ENCODE results near the gene CCDC85B. TPM values are rescaled to one million over a fixed set of nuclear protein-coding genes. Genes with fewer than 3 reads are reported as not detected.

The CCDC85B gene
- total RNA-seq, 2 donors from 2014 or later, result 49.8 to 54.5 TPM

DNA sequence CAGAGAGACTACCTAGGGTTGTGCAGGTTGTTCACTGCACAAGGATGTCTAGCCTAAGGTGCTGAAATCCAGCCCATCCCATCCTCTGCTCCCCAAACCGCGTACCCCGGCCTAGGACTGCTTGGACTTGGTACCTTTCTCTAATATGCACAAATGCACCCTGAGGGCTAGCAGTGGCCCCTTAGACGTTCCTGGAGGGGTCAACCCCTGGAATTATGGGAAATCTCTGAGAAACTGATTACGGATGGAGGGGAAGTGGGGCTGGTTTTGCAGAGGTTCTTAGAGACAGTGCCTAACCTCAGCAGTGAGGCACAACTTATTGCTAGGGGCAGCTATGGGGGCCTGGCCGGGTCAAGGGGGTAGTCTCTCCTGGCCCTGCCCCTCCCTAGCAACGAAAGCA lies 25.9 kb downstream of the CCDC85B start:
- 73 to 86% methylated on average over 6 to 7 of the region's 7 CpGs for WGBS, 2 donors
- H3K4me3 ChIP-seq, result no peak overlapping the region

DNA sequence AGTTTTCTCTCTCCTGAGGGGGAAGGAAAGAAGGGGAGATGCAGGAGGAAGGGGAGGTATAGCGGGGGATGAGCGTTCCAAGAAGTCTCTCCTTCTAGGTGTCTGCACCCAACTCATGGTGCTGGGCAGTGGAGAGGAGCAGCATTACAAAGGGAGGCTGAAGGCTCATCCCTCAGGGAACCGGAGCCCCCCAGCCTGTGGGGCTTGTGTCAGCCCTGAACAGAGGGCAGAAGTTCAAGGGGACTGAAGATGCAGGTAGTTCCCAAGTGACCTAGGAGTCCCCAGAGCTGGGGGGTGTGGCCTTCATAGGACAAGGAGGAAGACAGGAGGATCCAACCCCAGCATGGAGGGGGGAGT lies 26.6 kb downstream of the CCDC85B start:
- Histone ChIP-seq H3K27me3 (no peaks in the 10 kb centered on the region), H3K36me3 (replicated peaks in 1 of 2; ENCODE audit: insufficient read depth in 1 of 2, low read depth in 2 of 2) (no peaks in the 10 kb centered on the region), H3K9me3 (no peaks in the 10 kb centered on the region), H3K27ac (no peak overlapping the region), H3K4me1 (peaks cover 49% of the 10 kb centered on the region), H3K4me3 (no peak overlapping the region)
- no peak for DNase-seq
- 90 to 97% methylated on average over 3 of the region's 3 CpGs for WGBS, 2 donors
- no peak for TF ChIP-seq POLR2A (IDR thresholded peaks at IDR 0.05)
- TF ChIP-seq, protein P1, sequence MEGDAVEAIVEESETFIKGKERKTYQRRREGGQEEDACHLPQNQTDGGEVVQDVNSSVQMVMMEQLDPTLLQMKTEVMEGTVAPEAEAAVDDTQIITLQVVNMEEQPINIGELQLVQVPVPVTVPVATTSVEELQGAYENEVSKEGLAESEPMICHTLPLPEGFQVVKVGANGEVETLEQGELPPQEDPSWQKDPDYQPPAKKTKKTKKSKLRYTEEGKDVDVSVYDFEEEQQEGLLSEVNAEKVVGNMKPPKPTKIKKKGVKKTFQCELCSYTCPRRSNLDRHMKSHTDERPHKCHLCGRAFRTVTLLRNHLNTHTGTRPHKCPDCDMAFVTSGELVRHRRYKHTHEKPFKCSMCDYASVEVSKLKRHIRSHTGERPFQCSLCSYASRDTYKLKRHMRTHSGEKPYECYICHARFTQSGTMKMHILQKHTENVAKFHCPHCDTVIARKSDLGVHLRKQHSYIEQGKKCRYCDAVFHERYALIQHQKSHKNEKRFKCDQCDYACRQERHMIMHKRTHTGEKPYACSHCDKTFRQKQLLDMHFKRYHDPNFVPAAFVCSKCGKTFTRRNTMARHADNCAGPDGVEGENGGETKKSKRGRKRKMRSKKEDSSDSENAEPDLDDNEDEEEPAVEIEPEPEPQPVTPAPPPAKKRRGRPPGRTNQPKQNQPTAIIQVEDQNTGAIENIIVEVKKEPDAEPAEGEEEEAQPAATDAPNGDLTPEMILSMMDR (IDR thresholded peaks at IDR 0.05), result no peak
- intact Hi-C loops (cut with DNase I), result no loop called here
- no peak for ATAC-seq

More for the DNA sequence above, 25.9 kb downstream of the CCDC85B start:
- H3K36me3 ChIP-seq (replicated peaks in 1 of 2; ENCODE audit: insufficient read depth in 1 of 2, low read depth in 2 of 2), result no peaks in the 10 kb centered on the region
- H3K4me1 ChIP-seq, result peaks cover 49% of the 10 kb centered on the region
- H3K9me3 ChIP-seq, result no peaks in the 10 kb centered on the region
- intact Hi-C loops (cut with DNase I), result no loop called here
- H3K27me3 ChIP-seq, result no peaks in the 10 kb centered on the region
- H3K27ac ChIP-seq, result peak overlapping the region in 3 of 4 donors; percentile 34 to 62 (median 61)
- TF ChIP-seq POLR2A (IDR thresholded peaks at IDR 0.05), result no peak
- TF ChIP-seq, protein P1 (IDR thresholded peaks at IDR 0.05), result no peak
- DNase-seq, result no peak
- ATAC-seq, result no peak

DNA sequence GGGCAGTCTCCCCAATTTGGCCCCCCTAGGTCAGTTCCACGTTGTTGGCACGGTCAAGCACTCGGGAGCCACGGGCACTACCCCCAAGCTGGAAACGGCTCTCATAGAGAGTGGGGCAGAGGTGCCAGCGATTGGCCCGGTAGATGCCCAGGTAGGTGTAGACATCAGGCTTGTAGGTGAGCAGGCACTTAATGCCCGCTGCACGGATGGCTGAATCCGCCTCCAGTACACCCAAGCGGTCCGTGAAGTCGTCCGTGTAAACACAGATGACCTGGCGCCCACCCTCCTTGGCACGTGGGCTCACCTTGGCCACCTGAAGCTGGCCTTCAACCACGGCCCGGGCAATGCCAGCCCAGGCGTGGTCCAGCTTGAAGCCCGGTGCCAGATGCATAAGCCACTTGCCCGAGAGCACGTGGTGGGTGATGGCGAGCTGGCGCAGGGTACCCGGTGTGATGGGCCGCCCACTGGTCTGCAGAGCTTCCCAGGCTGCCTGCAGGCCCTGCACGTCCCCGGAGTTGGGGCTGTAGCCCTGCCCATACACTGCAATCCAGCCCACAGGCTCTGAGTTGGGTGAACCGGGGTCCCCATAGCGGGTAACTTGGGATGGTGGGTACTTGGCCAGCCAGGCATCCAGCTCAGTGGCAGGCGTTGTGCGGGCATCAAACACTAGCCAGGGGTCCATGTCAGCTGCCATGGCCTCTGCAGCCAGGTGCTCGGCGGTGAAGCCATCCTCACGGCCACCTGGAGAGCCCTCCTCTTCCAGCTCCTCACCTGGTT lies 27.1 kb downstream of the CCDC85B start:
- Histone ChIP-seq H3K27ac (peak overlapping the region in 2 of 4 donors; percentile 81 to 86), H3K36me3 (replicated peaks in 1 of 2; ENCODE audit: insufficient read depth in 1 of 2, low read depth in 2 of 2) (peaks cover 0 to under 1% of the 10 kb centered on the region in 2 donors), H3K4me3 (peak overlapping the region; percentile 82 to 99), H3K4me1 (peaks cover 49% of the 10 kb centered on the region), H3K27me3 (no peaks in the 10 kb centered on the region), H3K9me3 (no peaks in the 10 kb centered on the region)
- ATAC-seq (no peak), DNase-seq (peak in 1 of 4 donors; percentile 27)
- TF ChIP-seq, protein P1 (IDR thresholded peaks at IDR 0.05), result no peak
- TF ChIP-seq POLR2A (IDR thresholded peaks at IDR 0.05), result no peak
- intact Hi-C loops (cut with DNase I), result no loop called here
- WGBS, 2 donors, result 72 to 97% methylated on average over 5 to 34 of the region's 35 CpGs

DNA sequence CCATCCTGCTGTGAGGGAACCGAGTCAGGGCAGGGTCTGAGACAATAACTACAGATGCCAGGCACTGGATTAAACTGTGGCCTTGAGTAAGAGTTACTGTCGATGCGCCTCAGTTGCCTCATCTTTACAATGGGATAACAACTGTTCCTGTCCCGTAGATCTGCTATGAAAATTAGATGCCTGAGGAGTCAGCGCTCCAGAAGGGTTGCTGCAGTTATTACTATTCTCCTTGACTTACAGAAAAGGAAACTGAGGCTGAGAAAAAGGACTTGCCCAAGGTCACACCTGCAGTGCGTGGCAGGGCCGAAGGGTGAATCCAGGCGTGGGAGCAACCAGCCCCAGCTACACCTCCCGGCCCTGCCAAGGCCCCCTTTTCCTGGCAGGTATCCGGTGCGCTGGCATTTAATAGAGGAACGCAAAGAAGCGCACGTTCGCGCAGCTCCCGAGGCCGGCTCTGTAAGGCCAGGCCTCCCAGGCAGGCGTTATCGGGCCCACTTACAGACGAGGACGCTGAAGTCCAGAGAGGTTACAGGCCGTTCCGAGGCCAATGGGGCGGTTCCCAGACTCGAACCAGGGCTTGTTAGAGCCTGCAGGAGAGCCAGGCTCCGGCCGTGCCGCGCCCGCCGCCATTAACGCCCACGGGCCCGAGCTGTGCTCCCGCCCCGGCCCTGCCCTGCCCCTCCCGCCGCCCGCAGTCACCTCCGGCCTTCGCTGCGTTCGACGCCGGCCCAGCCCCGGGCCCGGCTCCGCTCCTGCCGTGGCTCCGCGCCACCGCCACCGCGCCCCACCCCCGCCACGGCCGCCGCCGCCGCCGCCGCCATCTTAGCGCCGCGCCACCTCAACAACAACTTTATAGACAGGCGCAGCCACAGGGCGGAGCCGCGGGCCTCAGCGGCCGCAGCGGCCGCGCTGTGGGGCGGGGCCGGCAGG lies 28.0 kb downstream of the CCDC85B start, which contains the start of gene C11orf68:
TSS of gene C11orf68 (minus strand) at position 852 of the 930 bp plus-strand sequence. CDS start at position 821, 31 bp downstream.
- peak in 1 of 4 donors; percentile 42 for DNase-seq
- Histone ChIP-seq H3K27ac (peak within 1 kb of the TSS; percentile 81 to 88 (median 85)), H3K36me3 (replicated peaks in 1 of 2; ENCODE audit: insufficient read depth in 1 of 2, low read depth in 2 of 2) (peaks cover 2 to 5% of the 10 kb centered on the region in 2 donors), H3K4me1 (peaks cover 49% of the 10 kb centered on the region), H3K9me3 (no peaks in the 10 kb centered on the region), H3K4me3 (peak within 1 kb of the TSS; percentile 95 to 99), H3K27me3 (no peaks in the 10 kb centered on the region)
- ATAC-seq, result peak; percentile 82
- 4 to 24% methylated on average over 9 to 64 of the region's 77 CpGs for WGBS, 2 donors
- intact Hi-C loops (cut with DNase I), result no loop called here
- peak in 1 of 3 donors; percentile 5 for TF ChIP-seq POLR2A (IDR thresholded peaks at IDR 0.05)
- TF ChIP-seq, protein P1 (IDR thresholded peaks at IDR 0.05), result no peak

Data from body of pancreas (tissue), 4 donors.